PC-9 (cell line): ENCODE data around the gene RNASEH2B. TPM values are rescaled to one million over a fixed set of nuclear protein-coding genes. Genes with fewer than 3 reads are reported as not detected.

ENCODE experiments used
- BruUV-seq: library from RNA; stranded (reverse); fragments of 400-500 nt; replicated peaks from 2 replicates; lab custom pipeline; 2021; lab: Mats Ljungman, UMichigan
- CTCF ChIA-PET: fragments of 300-600 bp; sonication (Branson Sonifier 250); formaldehyde crosslinking; loops from one replicate; lab custom pipeline; 2022; ENCODE audit warnings: antibody characterized with exemption; lab: Charles Lee
- POLR2A ChIA-PET: fragments of 300-600 bp; sonication (Branson Sonifier 250); formaldehyde crosslinking; loops from one replicate; lab custom pipeline; 2022; ENCODE audit warnings: antibody characterized with exemption; ENCODE audit not compliant: unreplicated experiment; lab: Charles Lee
- DNase-seq, 2 experiments: peaks; one replicate each; pipeline versions ENCODE4 v3.0.0 to v3.0.0-alpha.2; 2015 to 2022; ENCODE audit warnings: mixed read lengths in 1 of 2
- H2AFZ ChIP-seq: fragments of 200-600 bp; sonication (generic); 2 replicates; pipeline ENCODE4 v1.8.1; 2017; ENCODE audit warnings: antibody characterized with exemption
- H3F3A ChIP-seq: fragments of 200-600 bp; sonication (generic); 2 replicates; pipeline ENCODE4 v1.8.1; 2017; ENCODE audit warnings: antibody characterized with exemption, mild to moderate bottlenecking, low read depth; ENCODE audit not compliant: insufficient read depth
- H3K27ac ChIP-seq: fragments of 200-600 bp; sonication (generic); 2 replicates; pipeline ENCODE4 v1.6.1; 2016; ENCODE audit warnings: mixed run types
- H3K27me3 ChIP-seq: fragments of 200-600 bp; sonication (generic); 2 replicates; pipeline ENCODE4 v1.6.1; 2016; ENCODE audit warnings: low read depth, mixed run types; ENCODE audit not compliant: insufficient read depth
- H3K36me3 ChIP-seq: fragments of 200-600 bp; sonication (generic); 2 replicates; pipeline ENCODE4 v1.6.1; 2016; ENCODE audit warnings: low read depth, mixed run types
- H3K4me1 ChIP-seq: fragments of 200-600 bp; sonication (generic); replicated peaks from 2 replicates; pipeline ENCODE4 v1.6.1; 2016; ENCODE audit warnings: mixed run types; ENCODE audit not compliant: insufficient read depth
- H3K4me2 ChIP-seq: fragments of 200-600 bp; sonication (generic); 2 replicates; pipeline ENCODE4 v1.6.1; 2017; ENCODE audit warnings: mixed run types
- H3K4me3 ChIP-seq: fragments of 200-600 bp; sonication (generic); 2 replicates; pipeline ENCODE4 v1.6.1; 2016; ENCODE audit warnings: mixed run types
- H3K79me2 ChIP-seq: fragments of 200-600 bp; sonication (generic); 2 replicates; pipeline ENCODE4 v1.6.1; 2017; ENCODE audit warnings: low read depth, mixed run types
- H3K9me2 ChIP-seq: fragments of 200-600 bp; sonication (generic); 2 replicates; pipeline ENCODE4 v1.8.1; 2017; ENCODE audit warnings: mild to moderate bottlenecking; ENCODE audit not compliant: insufficient read depth
- H3K9me3 ChIP-seq: fragments of 200-600 bp; sonication (generic); 2 replicates; pipeline ENCODE4 v1.8.1; 2016; ENCODE audit warnings: low read depth; ENCODE audit not compliant: insufficient read depth
- H4K20me1 ChIP-seq: fragments of 200-600 bp; sonication (generic); 2 replicates; pipeline ENCODE4 v1.8.1; 2017; ENCODE audit not compliant: insufficient read depth
- EZH2 ChIP-seq: fragments of 200-600 bp; sonication (generic); IDR thresholded peaks from 2 replicates; pipeline ENCODE4 v1.8.0; 2017; ENCODE audit warnings: antibody characterized with exemption, low read depth
- intact Hi-C: fragments of 100-400 bp; cut with micrococcal nuclease; formaldehyde crosslinking; loops from one replicate; pipeline ENCODE4 v1.10.0; 2022; ENCODE audit not compliant: unreplicated experiment
- total RNA-seq: library from RNA; stranded (reverse); gene quantifications from 2 replicates; pipeline ENCODE4 v1.2.3, GENCODE V29; 2021
- TF ChIP-seq, protein P1 (sequence below): fragments of 200-600 bp; sonication (generic); conservative IDR thresholded peaks from 2 replicates; pipeline ENCODE4 v1.6.1; 2017; ENCODE audit warnings: mixed run types, antibody characterized with exemption, mild to moderate bottlenecking, moderate library complexity

RNASEH2B gene
- total RNA-seq, 1 experiment from 2014 or later = 45.8 TPM

DNA sequence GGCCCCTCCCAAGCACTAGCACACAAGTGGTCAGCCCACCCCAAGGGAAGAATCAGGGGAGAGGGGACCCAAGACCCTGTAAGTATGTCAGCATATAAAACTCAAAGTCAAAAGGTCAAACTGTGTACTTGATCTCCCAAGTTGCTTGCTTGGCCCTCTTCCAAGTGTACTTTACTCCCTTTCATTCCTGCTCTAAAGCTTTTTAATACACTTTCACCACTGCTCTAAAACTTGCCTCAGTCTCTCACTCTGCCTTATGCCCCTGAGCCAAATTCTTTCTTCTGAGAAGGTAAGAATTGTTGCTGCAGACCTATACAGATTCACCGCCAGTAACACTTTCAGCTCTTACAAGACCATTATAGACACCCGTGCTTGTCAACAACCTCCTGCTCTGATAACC lies 15.1 kb upstream of the RNASEH2B start:
- no peaks in the 10 kb centered on the region for H3K79me2 ChIP-seq
- H2AFZ ChIP-seq = no peak overlapping the region
- H3K27me3 ChIP-seq = no peaks in the 10 kb centered on the region
- ChIA-PET CTCF (interaction anchor here (0.6 kb wide), 1 partner anchor 614 kb away, joined by 3 read pairs; no protein-coding TSS in a partner anchor), POLR2A (no interaction called here)
- H3K36me3 ChIP-seq = no peaks in the 10 kb centered on the region
- BruUV-seq = no TSS peak
- intact Hi-C loops = no loop called here
- no peak overlapping the region for H3K27ac ChIP-seq
- DNase-seq = no peak
- no peaks in the 10 kb centered on the region for H3F3A ChIP-seq
- no peaks in the 10 kb centered on the region for H3K9me3 ChIP-seq
- no peak overlapping the region for H3K4me3 ChIP-seq
- no peak overlapping the region for H3K4me2 ChIP-seq
- no peaks in the 10 kb centered on the region for H3K4me1 ChIP-seq
- TF ChIP-seq, protein P1, sequence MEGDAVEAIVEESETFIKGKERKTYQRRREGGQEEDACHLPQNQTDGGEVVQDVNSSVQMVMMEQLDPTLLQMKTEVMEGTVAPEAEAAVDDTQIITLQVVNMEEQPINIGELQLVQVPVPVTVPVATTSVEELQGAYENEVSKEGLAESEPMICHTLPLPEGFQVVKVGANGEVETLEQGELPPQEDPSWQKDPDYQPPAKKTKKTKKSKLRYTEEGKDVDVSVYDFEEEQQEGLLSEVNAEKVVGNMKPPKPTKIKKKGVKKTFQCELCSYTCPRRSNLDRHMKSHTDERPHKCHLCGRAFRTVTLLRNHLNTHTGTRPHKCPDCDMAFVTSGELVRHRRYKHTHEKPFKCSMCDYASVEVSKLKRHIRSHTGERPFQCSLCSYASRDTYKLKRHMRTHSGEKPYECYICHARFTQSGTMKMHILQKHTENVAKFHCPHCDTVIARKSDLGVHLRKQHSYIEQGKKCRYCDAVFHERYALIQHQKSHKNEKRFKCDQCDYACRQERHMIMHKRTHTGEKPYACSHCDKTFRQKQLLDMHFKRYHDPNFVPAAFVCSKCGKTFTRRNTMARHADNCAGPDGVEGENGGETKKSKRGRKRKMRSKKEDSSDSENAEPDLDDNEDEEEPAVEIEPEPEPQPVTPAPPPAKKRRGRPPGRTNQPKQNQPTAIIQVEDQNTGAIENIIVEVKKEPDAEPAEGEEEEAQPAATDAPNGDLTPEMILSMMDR = no peak
- no peak for TF ChIP-seq EZH2
- H4K20me1 ChIP-seq = no peaks in the 10 kb centered on the region
- no peaks in the 10 kb centered on the region for H3K9me2 ChIP-seq

DNA sequence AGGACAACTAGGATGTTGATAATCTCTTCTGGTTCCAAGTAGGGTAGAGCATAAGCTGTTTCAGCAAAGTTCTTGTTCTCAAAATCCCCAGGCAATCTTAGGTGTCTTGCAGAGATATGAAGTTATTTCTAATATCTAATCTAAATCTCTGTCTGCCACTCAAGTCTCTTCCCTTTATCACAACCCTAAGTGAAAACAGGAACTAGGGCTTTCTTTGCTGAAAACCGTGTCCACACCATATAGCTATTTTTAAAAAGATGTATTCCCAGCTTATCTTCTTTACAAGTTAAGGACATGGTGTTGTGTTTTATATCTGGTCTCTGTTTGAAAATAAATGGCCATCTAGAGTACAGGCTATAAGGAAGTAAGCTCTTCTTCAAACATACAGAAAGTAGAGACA lies 11.3 kb upstream of the RNASEH2B start:
- no peaks in the 10 kb centered on the region for H3K36me3 ChIP-seq
- H3K4me3 ChIP-seq = no peak overlapping the region
- no TSS peak for BruUV-seq
- no peak overlapping the region for H2AFZ ChIP-seq
- no peaks in the 10 kb centered on the region for H3K9me3 ChIP-seq
- intact Hi-C loops = no loop called here
- no peak overlapping the region for H3K27ac ChIP-seq
- TF ChIP-seq, protein P1 = no peak
- no peak for TF ChIP-seq EZH2
- no peaks in the 10 kb centered on the region for H3K79me2 ChIP-seq
- no peaks in the 10 kb centered on the region for H4K20me1 ChIP-seq
- no peaks in the 10 kb centered on the region for H3K9me2 ChIP-seq
- ChIA-PET POLR2A (no interaction called here), CTCF (no interaction called here)
- H3F3A ChIP-seq = no peaks in the 10 kb centered on the region
- no peak overlapping the region for H3K4me2 ChIP-seq
- no peaks in the 10 kb centered on the region for H3K27me3 ChIP-seq
- no peak for DNase-seq
- no peaks in the 10 kb centered on the region for H3K4me1 ChIP-seq

DNA sequence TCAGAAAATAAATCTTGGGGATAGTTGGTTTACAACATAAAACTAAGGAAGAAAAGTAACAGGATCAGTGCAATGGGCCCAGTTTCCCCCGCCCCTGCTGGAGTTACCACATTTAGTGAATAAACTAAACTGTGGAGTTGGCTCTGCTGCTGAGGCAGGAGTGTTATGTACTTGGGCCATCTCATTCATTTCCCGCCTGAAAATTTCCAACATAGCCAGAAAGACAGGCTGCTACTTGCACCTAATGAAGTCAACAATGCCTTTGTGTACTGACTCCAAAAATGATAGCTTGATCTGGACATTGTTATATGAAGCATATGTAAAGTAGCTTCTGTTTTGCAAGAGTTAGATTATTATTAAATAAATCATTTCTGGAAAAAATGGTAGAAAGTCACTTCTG lies 7.9 kb upstream of the RNASEH2B start:
- Histone ChIP-seq H3K79me2 (no peaks in the 10 kb centered on the region), H2AFZ (no peak overlapping the region), H3K27me3 (no peaks in the 10 kb centered on the region), H3K4me1 (no peaks in the 10 kb centered on the region), H3K27ac (no peak overlapping the region), H3K9me3 (no peaks in the 10 kb centered on the region), H3K4me3 (no peak overlapping the region), H3K4me2 (no peak overlapping the region), H4K20me1 (no peaks in the 10 kb centered on the region), H3K36me3 (no peaks in the 10 kb centered on the region), H3F3A (no peaks in the 10 kb centered on the region), H3K9me2 (no peaks in the 10 kb centered on the region)
- intact Hi-C loops = no loop called here
- TF ChIP-seq, protein P1 = no peak
- no peak for TF ChIP-seq EZH2
- no TSS peak for BruUV-seq
- POLR2A ChIA-PET = no interaction called here
- DNase-seq = no peak
- CTCF ChIA-PET = no interaction called here
